ENCODE data around the gene ZNF684. TPM values are rescaled to one million over a fixed set of nuclear protein-coding genes. Genes with fewer than 3 reads are reported as not detected.

The ZNF684 gene
- total and polyA plus RNA-seq, 9 of the 15 experiments (the other 6 are each of a cell fraction or from before 2014, with no cell fraction given), result 4.8 to 8.8 (median 5.5) TPM

GRCh38 chr1:40508375-40509341 lies 22.8 kb upstream of the ZNF684 start, which contains the start of gene EXO5 (continued):
- peak; percentile 50; the same call in 1 of the 2 replicates for TF ChIP-seq KAT7 (CRISPR knock-in tag; IDR thresholded peaks at IDR 0.05; ENCODE audit: borderline replicate concordance)
- TF ChIP-seq AFF1 (IDR thresholded peaks at IDR 0.05; ENCODE audit: low read depth in 1 of 2, partially characterized antibody in 2 of 2), result peak in 1 of 2 experiments; percentile 89
- peak; percentile 44; the same call in 1 of the 2 replicates for TF ChIP-seq GABPB1 (CRISPR knock-in tag; IDR thresholded peaks at IDR 0.05)
- TF ChIP-seq CTBP1 (IDR thresholded peaks at IDR 0.05; ENCODE audit: borderline replicate concordance), result 0 out of 2 replicates have a peak, but pooled peaks have one; percentile 31
- TF ChIP-seq CXXC5 (CRISPR knock-in tag; IDR thresholded peaks at IDR 0.05), result peak; percentile 42; the same call in 1 of the 2 replicates
- no peak for TF ChIP-seq POLR2AphosphoS2 (IDR thresholded peaks at IDR 0.05; ENCODE audit: low read length)
- TF ChIP-seq RAD51 (IDR thresholded peaks at IDR 0.05; ENCODE audit: borderline replicate concordance, low read depth), result no peak
- peak; percentile 79 for TF ChIP-seq LCOR (CRISPR knock-in tag; IDR thresholded peaks at IDR 0.05)
- peak; percentile 42; the same call in 1 of the 2 replicates for TF ChIP-seq ARID4B (CRISPR knock-in tag; IDR thresholded peaks at IDR 0.05)
- TF ChIP-seq ZNF436 (CRISPR knock-in tag; IDR thresholded peaks at IDR 0.05), result no peak
- 0 out of 2 replicates have a peak, but pooled peaks have one; percentile 42 for TF ChIP-seq MTA3 (IDR thresholded peaks at IDR 0.05; ENCODE audit: borderline replicate concordance)
- TF ChIP-seq ELF4 (CRISPR knock-in tag; IDR thresholded peaks at IDR 0.05), result no peak
- TF ChIP-seq RBM14 (IDR thresholded peaks at IDR 0.05; ENCODE audit: borderline replicate concordance, insufficient read depth, low read depth, low read length), result 0 out of 2 replicates have a peak, but pooled peaks have one; percentile 17
- peak in 1 of 2 experiments; percentile 21; a peak in 1 of 3 replicates for TF ChIP-seq CBX3 (IDR thresholded peaks at IDR 0.05; ENCODE audit: borderline replicate concordance in 1 of 2, low read length in 2 of 2)
- peak; percentile 68; the same call in 1 of the 2 replicates for TF ChIP-seq PHF8 (IDR thresholded peaks at IDR 0.05; ENCODE audit: borderline replicate concordance, low read length)
- TF ChIP-seq TAF1 (IDR thresholded peaks at IDR 0.05; ENCODE audit: control insufficient read depth, extremely low read depth, insufficient read depth, low read length, severe bottlenecking), result peak; percentile 57
- 0 out of 2 replicates have a peak, but pooled peaks have one; percentile 37 for TF ChIP-seq IRF2 (CRISPR knock-in tag; IDR thresholded peaks at IDR 0.05)
- TF ChIP-seq BRD4 (IDR thresholded peaks at IDR 0.05), result no peak

Data from K562 (cell line).